ENCODE data around the gene DHRS1. TPM values are rescaled to one million over a fixed set of nuclear protein-coding genes. Genes with fewer than 3 reads are reported as not detected.
A peak's percentile ranks its signal among the peaks of the same experiment; 100 is the strongest.

DHRS1 gene
- total and polyA plus RNA-seq, 2 of the 4 experiments (the other 2 are of a cell fraction) = 15.8 to 38.6 TPM

DNA sequence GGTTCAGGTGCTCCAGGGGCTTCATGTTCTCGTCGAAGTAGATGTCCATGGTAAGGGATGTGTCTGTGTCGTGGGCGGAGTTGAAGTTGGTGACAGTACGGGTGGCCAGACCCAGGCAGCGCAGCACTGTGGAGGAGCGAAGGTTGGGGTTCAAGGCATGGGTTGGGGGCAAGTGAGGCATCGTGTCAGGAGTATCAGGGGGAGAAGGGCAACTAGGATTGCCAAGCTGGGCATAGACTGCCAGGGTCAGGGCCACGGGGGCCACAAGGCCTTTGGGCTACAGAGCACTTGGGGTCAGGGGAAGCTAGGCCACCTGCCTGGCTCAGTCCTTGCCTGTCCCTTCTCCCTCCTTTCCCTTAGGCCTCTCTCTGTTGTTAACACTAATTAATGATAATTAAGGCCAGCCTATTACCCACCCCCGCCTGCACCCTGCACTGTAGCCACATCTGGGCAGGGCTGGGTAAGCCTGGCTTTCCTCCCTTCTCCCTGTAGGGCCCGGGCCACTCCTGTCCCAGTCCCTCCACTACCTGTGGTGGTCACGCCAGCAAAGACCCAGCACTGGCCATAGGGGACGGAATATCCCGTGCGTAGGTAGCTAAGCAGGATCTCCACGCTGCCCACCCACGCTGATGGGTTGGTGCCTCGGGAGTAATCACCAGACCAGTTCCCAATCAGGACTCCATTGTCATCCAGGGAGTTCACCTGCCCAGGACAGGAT lies 40.9 kb downstream of the DHRS1 start:
- WGBS, 2 experiments (ENCODE audit: extremely low coverage in 2 of 2, insufficient read length in 1 of 2) = 92% methylated on average over 7 of the region's 18 CpGs; no CpG with 5 or more reads in 1 of the 2 experiments

More for the DNA sequence above, 40.9 kb downstream of the DHRS1 start:
- H3K4me2 ChIP-seq (ENCODE audit: low read depth, low read length) = no peak overlapping the region
- H3K36me3 ChIP-seq (ENCODE audit: control insufficient read depth, insufficient read depth, low read length) = peaks cover 2% of the 10 kb centered on the region; the same call in 1 of the 2 replicates
- peaks cover 0 to 2% of the 10 kb centered on the region in 2 experiments; a peak in 1 of 4 replicates for H3K79me1 ChIP-seq (ENCODE audit: low read depth in 1 of 2, low read length in 2 of 2)
- no peaks in the 10 kb centered on the region for H3K27me3 ChIP-seq (ENCODE audit: control insufficient read depth, insufficient read depth, low read length)
- BruUV-seq (replicated peaks) = no TSS peak
- no peak overlapping the region for H4K5ac ChIP-seq (ENCODE audit: low read depth, low read length)
- in situ Hi-C loops (cut with MboI; ENCODE audit: low sequenced_read_pairs) = no loop called here
- peaks cover 16% of the 10 kb centered on the region; the same call in 1 of the 2 replicates for H3K9me1 ChIP-seq (ENCODE audit: insufficient read depth, low read length)
- H4K8ac ChIP-seq (ENCODE audit: low read depth in 2 of 2, low read length in 2 of 2) = peak overlapping the region; percentile 65 to 67; a peak in 2 of 4 replicates
- peaks cover 8% of the 10 kb centered on the region for H3K4me1 ChIP-seq (ENCODE audit: control insufficient read depth, insufficient read depth, low read length)
- dilution Hi-C loops (cut with HindIII; ENCODE audit: low sequenced_read_pairs, unreplicated experiment) = no loop called here
- intact Hi-C loops (cut with micrococcal nuclease) = no loop called here
- no peak for ATAC-seq (ENCODE audit: low read depth)
- no peak overlapping the region; the same call in 1 of the 2 replicates for H3K27ac ChIP-seq (ENCODE audit: insufficient read depth, low read length)
- no peak overlapping the region for H3K9ac ChIP-seq (ENCODE audit: low read depth, low read length)
- H2BK15ac ChIP-seq (ENCODE audit: low read depth, low read length) = peak overlapping the region; percentile 68; the same call in 1 of the 3 replicates
- no peaks in the 10 kb centered on the region for H3K9me3 ChIP-seq (ENCODE audit: control insufficient read depth, insufficient read depth, low read length)
- H2AK5ac ChIP-seq (ENCODE audit: low read depth, low read length) = peak overlapping the region; percentile 84
- H3K4ac ChIP-seq (ENCODE audit: low read depth, low read length) = peak overlapping the region; percentile 60; the same call in 1 of the 2 replicates
- no peak for DNase-seq
- H4K20me1 ChIP-seq (ENCODE audit: insufficient read depth, low read length) = no peaks in the 10 kb centered on the region
- no peak overlapping the region for H3K23ac ChIP-seq (ENCODE audit: low read depth, low read length)
- no peak overlapping the region for H3K18ac ChIP-seq (ENCODE audit: low read depth, low read length)
- H2AK9ac ChIP-seq (replicated peaks; ENCODE audit: low read depth, low read length, poor library complexity) = peak overlapping the region; percentile 96
- CTCF ChIA-PET = no interaction called here
- peak overlapping the region; percentile 42; the same call in 1 of the 2 replicates for H2BK20ac ChIP-seq (ENCODE audit: low read depth, low read length)
- H4K91ac ChIP-seq (ENCODE audit: insufficient read depth, low read depth, low read length) = peak overlapping the region; percentile 79
- H3K14ac ChIP-seq (replicated peaks; ENCODE audit: low read depth, low read length) = no peak overlapping the region
- no peak overlapping the region for H3K56ac ChIP-seq (ENCODE audit: extremely low read depth, insufficient read depth, low read length)
- H2BK120ac ChIP-seq (ENCODE audit: low read depth, low read length) = peak overlapping the region; percentile 79
- POLR2A ChIA-PET (ENCODE audit: unreplicated experiment) = no interaction called here
- H3K4me3 ChIP-seq (ENCODE audit: insufficient read depth, low read depth, low read length) = no peak overlapping the region
- peak overlapping the region; percentile 82 for H2AFZ ChIP-seq (replicated peaks; ENCODE audit: low read length, poor library complexity)
- no peak overlapping the region for H2BK5ac ChIP-seq (ENCODE audit: low read depth, low read length, poor library complexity, severe bottlenecking)
- TF ChIP-seq NFE2L2 (IDR thresholded peaks at IDR 0.05; ENCODE audit: low read depth, low read length) = no peak
- no peak for TF ChIP-seq BHLHE40 (IDR thresholded peaks at IDR 0.05; ENCODE audit: low read depth, low read length)
- TF ChIP-seq, protein P1, sequence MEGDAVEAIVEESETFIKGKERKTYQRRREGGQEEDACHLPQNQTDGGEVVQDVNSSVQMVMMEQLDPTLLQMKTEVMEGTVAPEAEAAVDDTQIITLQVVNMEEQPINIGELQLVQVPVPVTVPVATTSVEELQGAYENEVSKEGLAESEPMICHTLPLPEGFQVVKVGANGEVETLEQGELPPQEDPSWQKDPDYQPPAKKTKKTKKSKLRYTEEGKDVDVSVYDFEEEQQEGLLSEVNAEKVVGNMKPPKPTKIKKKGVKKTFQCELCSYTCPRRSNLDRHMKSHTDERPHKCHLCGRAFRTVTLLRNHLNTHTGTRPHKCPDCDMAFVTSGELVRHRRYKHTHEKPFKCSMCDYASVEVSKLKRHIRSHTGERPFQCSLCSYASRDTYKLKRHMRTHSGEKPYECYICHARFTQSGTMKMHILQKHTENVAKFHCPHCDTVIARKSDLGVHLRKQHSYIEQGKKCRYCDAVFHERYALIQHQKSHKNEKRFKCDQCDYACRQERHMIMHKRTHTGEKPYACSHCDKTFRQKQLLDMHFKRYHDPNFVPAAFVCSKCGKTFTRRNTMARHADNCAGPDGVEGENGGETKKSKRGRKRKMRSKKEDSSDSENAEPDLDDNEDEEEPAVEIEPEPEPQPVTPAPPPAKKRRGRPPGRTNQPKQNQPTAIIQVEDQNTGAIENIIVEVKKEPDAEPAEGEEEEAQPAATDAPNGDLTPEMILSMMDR (conservative IDR thresholded peaks at IDR 0.05; ENCODE audit: low read depth, low read length) = no peak
- TF ChIP-seq RAD21 (IDR thresholded peaks at IDR 0.05; ENCODE audit: low read length) = no peak
- no peak for TF ChIP-seq MXI1 (IDR thresholded peaks at IDR 0.05; ENCODE audit: borderline replicate concordance, low read depth, low read length)
- TF ChIP-seq CHD1 (IDR thresholded peaks at IDR 0.05; ENCODE audit: low read depth, low read length) = no peak
- TF ChIP-seq, protein P2, sequence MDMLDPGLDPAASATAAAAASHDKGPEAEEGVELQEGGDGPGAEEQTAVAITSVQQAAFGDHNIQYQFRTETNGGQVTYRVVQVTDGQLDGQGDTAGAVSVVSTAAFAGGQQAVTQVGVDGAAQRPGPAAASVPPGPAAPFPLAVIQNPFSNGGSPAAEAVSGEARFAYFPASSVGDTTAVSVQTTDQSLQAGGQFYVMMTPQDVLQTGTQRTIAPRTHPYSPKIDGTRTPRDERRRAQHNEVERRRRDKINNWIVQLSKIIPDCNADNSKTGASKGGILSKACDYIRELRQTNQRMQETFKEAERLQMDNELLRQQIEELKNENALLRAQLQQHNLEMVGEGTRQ (IDR thresholded peaks at IDR 0.05; ENCODE audit: low read depth, low read length) = no peak
- TF ChIP-seq, protein P3, sequence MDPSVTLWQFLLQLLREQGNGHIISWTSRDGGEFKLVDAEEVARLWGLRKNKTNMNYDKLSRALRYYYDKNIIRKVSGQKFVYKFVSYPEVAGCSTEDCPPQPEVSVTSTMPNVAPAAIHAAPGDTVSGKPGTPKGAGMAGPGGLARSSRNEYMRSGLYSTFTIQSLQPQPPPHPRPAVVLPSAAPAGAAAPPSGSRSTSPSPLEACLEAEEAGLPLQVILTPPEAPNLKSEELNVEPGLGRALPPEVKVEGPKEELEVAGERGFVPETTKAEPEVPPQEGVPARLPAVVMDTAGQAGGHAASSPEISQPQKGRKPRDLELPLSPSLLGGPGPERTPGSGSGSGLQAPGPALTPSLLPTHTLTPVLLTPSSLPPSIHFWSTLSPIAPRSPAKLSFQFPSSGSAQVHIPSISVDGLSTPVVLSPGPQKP (IDR thresholded peaks at IDR 0.05; ENCODE audit: borderline replicate concordance, low read depth, low read length) = no peak
- TF ChIP-seq MAZ (IDR thresholded peaks at IDR 0.05; ENCODE audit: borderline replicate concordance, low read depth, low read length) = no peak
